NCI-H146 (cell line): Measurements from ENCODE around the gene STX18.
"Not testable (repeated sequence)": the region's sequence is repeated elsewhere in the genome, so short reads cannot be mapped to it uniquely, and the experiment has no call there.

Experiments
- DNase-seq: peaks from one replicate; lab custom pipeline; 2025; lab: John Stamatoyannopoulos, UW

STX18 gene

GRCh38 chr4:4507923-4508322 is 33.9 kb downstream of the STX18 start:
- no peak for DNase-seq

- no peak for DNase-seq
Observed at GRCh38 chr4:4507403-4507802, 34.4 kb downstream of the STX18 start.

GRCh38 chr4:4506961-4507360 is 34.9 kb downstream of the STX18 start:
- DNase-seq, result no peak

- not testable (repeated sequence) for DNase-seq
Observed at GRCh38 chr4:4505211-4505610, 36.6 kb downstream of the STX18 start.

- DNase-seq, result no peak
Observed at GRCh38 chr4:4504783-4505182, 37.1 kb downstream of the STX18 start.

- no peak for DNase-seq
Observed at GRCh38 chr4:4502694-4503311, 39.0 kb downstream of the STX18 start.

- no peak for DNase-seq
Observed at GRCh38 chr4:4501679-4502078, 40.2 kb downstream of the STX18 start.

- DNase-seq, result peak; percentile 9
Observed at GRCh38 chr4:4499438-4500123, 42.3 kb downstream of the STX18 start.

GRCh38 chr4:4496592-4497372 is 45.1 kb downstream of the STX18 start:
- no peak for DNase-seq

GRCh38 chr4:4494882-4495281 is 47.0 kb downstream of the STX18 start:
- DNase-seq, result no peak

GRCh38 chr4:4492161-4492847 is 49.5 kb downstream of the STX18 start:
- no peak for DNase-seq

GRCh38 chr4:4491396-4491893 is 50.4 kb downstream of the STX18 start:
- DNase-seq, result no peak

- DNase-seq, result no peak
Observed at GRCh38 chr4:4490816-4491215, 51.0 kb downstream of the STX18 start.

- no peak for DNase-seq
Observed at GRCh38 chr4:4490041-4490440, 51.8 kb downstream of the STX18 start.

- DNase-seq, result peak; percentile 45
Observed at GRCh38 chr4:4488405-4489404, 53.1 kb downstream of the STX18 start.

GRCh38 chr4:4486969-4487368 is 54.9 kb downstream of the STX18 start:
- no peak for DNase-seq

GRCh38 chr4:4485806-4486205 is 56.0 kb downstream of the STX18 start:
- DNase-seq, result no peak

- no peak for DNase-seq
Observed at GRCh38 chr4:4481399-4481994, 60.4 kb downstream of the STX18 start.

GRCh38 chr4:4480685-4481398 is 61.0 kb downstream of the STX18 start:
- no peak for DNase-seq

GRCh38 chr4:4480205-4480604 is 61.6 kb downstream of the STX18 start:
- no peak for DNase-seq
